ENCODE measurements around the gene FAM174C.

DNA sequence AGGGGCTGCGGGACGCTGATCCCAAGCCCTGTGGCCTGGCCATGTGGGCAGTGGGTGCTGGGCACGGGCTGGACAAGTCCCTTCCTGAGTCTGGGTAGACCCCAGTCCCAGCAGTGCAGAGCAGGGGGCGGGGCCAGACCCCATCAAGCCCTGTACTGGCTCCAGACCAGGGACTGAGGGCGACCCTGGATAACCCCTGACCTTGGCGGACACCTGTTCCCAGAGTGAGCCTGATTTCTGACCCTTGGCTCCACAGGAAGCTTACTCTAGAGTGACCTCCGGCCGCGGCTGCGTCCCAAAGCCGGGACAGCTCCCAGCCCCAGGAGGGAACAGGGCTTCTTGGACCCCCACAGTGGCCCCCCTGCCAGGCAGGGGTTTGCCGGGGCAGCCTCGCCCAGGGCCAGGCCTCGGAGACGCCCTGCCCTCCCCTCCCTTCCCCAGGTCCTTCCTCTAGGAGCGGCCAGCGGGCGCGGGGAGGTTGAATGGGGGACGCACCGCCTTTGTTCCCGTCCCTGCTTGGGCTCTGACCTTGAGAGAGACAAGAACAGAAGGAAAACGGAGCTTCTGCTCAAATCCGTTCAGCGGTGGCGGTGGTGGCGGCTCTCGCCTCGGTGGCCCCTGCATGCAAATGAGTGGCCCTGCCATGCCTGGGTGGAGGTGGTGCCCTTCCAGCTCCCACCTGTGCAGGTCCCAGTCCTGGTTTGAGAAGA is 8.0 kb downstream of the FAM174C start:
- no peak for TF ChIP-seq POLR2AphosphoS5 (IDR thresholded peaks at IDR 0.05)
- TF ChIP-seq, protein P1, sequence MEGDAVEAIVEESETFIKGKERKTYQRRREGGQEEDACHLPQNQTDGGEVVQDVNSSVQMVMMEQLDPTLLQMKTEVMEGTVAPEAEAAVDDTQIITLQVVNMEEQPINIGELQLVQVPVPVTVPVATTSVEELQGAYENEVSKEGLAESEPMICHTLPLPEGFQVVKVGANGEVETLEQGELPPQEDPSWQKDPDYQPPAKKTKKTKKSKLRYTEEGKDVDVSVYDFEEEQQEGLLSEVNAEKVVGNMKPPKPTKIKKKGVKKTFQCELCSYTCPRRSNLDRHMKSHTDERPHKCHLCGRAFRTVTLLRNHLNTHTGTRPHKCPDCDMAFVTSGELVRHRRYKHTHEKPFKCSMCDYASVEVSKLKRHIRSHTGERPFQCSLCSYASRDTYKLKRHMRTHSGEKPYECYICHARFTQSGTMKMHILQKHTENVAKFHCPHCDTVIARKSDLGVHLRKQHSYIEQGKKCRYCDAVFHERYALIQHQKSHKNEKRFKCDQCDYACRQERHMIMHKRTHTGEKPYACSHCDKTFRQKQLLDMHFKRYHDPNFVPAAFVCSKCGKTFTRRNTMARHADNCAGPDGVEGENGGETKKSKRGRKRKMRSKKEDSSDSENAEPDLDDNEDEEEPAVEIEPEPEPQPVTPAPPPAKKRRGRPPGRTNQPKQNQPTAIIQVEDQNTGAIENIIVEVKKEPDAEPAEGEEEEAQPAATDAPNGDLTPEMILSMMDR (IDR thresholded peaks at IDR 0.05) = no peak
